ENCODE measurements around the gene LGALS13.

DNA sequence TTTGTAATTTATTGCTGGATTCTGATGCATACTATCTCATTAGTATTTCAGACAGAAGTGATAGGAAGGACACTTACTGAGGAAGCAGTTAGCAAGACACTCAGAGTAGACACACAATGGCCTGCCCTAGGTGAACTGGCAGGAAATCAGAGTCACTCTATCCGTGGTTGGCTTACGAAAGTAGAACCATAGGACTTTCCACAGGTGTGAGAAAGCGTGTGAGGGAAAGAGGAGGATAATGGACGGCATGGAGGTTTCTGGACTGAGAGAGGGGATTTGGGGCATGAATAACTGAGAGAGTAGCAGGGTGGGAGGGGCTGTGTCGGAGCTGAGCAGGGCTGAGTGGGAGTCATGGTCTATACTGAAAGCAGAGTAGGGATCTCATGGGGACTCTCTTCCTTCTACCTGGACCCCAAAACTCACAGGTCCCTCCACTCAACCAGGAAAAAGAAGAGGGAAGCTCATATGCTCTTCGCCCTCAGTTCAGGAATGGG is 43.7 kb upstream of the LGALS13 start:
- TF ChIP-seq, protein P1, sequence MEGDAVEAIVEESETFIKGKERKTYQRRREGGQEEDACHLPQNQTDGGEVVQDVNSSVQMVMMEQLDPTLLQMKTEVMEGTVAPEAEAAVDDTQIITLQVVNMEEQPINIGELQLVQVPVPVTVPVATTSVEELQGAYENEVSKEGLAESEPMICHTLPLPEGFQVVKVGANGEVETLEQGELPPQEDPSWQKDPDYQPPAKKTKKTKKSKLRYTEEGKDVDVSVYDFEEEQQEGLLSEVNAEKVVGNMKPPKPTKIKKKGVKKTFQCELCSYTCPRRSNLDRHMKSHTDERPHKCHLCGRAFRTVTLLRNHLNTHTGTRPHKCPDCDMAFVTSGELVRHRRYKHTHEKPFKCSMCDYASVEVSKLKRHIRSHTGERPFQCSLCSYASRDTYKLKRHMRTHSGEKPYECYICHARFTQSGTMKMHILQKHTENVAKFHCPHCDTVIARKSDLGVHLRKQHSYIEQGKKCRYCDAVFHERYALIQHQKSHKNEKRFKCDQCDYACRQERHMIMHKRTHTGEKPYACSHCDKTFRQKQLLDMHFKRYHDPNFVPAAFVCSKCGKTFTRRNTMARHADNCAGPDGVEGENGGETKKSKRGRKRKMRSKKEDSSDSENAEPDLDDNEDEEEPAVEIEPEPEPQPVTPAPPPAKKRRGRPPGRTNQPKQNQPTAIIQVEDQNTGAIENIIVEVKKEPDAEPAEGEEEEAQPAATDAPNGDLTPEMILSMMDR (IDR thresholded peaks at IDR 0.05; ENCODE audit: low read depth, low read length, poor library complexity, severe bottlenecking), result no peak
- no peak for TF ChIP-seq EZH2phosphoT487 (IDR thresholded peaks at IDR 0.05; ENCODE audit: borderline replicate concordance, low read length)

Measured in DOHH2 (cell line).